ENCODE data around the gene BCAS1. TPM values are rescaled to one million over a fixed set of nuclear protein-coding genes. Genes with fewer than 3 reads are reported as not detected.
A peak's percentile ranks its signal among the peaks of the same experiment; 100 is the strongest.

Gene BCAS1
- total RNA-seq, 6 experiments from 2014 or later, result 0.07 to 0.43 (median 0.15) TPM; not detected in 2

GRCh38 chr20:53950578-53950977 is 119.8 kb downstream of the BCAS1 start:
- DNase-seq (no peak), ATAC-seq (no peak)
- Histone ChIP-seq H3K4me3 (no peak overlapping the region), H3K27ac (no peak overlapping the region), H3K36me3 (no peaks in the 10 kb centered on the region), H3K9me3 (no peaks in the 10 kb centered on the region), H3K27me3 (no peaks in the 10 kb centered on the region), H3K4me1 (no peaks in the 10 kb centered on the region)
- intact Hi-C loops (cut with DNase I), result no loop called here
- TF ChIP-seq CTCF (IDR thresholded peaks at IDR 0.05) (no peak), POLR2A (IDR thresholded peaks at IDR 0.05) (no peak)
- WGBS (ENCODE audit: insufficient coverage, low coverage, low lambda C conversion rate, missing lambda C conversion rate), result 65% methylated on average over 3 of the region's 3 CpGs

DNA sequence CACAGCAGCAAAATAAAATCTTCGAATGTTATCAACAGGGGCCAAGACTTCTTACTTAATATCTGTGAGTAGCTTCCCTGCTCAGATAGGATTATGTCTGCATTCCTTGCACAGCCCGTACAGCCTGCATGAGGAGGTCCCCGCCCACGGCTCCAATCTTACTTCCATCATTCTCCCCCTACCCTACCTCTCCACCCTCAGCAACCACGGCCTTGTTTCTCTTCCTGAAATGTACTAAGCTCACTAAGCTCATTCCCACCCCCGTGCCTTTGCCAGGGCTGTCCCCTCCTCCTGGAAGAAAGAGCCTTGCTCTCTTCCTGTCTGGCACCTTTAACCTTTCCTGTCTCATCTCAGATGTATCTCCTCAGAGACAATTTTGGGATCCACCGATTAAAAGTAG is 120.4 kb downstream of the BCAS1 start:
- Histone ChIP-seq H3K9me3 (no peaks in the 10 kb centered on the region), H3K27ac (no peak overlapping the region), H3K36me3 (no peaks in the 10 kb centered on the region), H3K4me3 (no peak overlapping the region), H3K27me3 (no peaks in the 10 kb centered on the region), H3K4me1 (no peaks in the 10 kb centered on the region)
- 53% methylated on average over 7 of the region's 7 CpGs for WGBS (ENCODE audit: insufficient coverage, low coverage, low lambda C conversion rate, missing lambda C conversion rate)
- DNase-seq (no peak), ATAC-seq (no peak)
- TF ChIP-seq CTCF (IDR thresholded peaks at IDR 0.05) (no peak), POLR2A (IDR thresholded peaks at IDR 0.05) (no peak)
- intact Hi-C loops (cut with DNase I), result no loop called here

GRCh38 chr20:53949319-53949839 is 121.0 kb downstream of the BCAS1 start:
- TF ChIP-seq POLR2A (IDR thresholded peaks at IDR 0.05) (no peak), CTCF (IDR thresholded peaks at IDR 0.05) (no peak)
- no peaks in the 10 kb centered on the region for H3K9me3 ChIP-seq
- H3K4me1 ChIP-seq, result no peaks in the 10 kb centered on the region
- 50% methylated on average over 3 of the region's 10 CpGs for WGBS (ENCODE audit: insufficient coverage, low coverage, low lambda C conversion rate, missing lambda C conversion rate)
- DNase-seq (no peak), ATAC-seq (peak; percentile 45 to 62 (median 52))
- intact Hi-C loops (cut with DNase I), result no loop called here
- H3K27ac ChIP-seq, result no peak overlapping the region
- H3K27me3 ChIP-seq, result no peaks in the 10 kb centered on the region
- no peaks in the 10 kb centered on the region for H3K36me3 ChIP-seq
- no peak overlapping the region for H3K4me3 ChIP-seq

DNA sequence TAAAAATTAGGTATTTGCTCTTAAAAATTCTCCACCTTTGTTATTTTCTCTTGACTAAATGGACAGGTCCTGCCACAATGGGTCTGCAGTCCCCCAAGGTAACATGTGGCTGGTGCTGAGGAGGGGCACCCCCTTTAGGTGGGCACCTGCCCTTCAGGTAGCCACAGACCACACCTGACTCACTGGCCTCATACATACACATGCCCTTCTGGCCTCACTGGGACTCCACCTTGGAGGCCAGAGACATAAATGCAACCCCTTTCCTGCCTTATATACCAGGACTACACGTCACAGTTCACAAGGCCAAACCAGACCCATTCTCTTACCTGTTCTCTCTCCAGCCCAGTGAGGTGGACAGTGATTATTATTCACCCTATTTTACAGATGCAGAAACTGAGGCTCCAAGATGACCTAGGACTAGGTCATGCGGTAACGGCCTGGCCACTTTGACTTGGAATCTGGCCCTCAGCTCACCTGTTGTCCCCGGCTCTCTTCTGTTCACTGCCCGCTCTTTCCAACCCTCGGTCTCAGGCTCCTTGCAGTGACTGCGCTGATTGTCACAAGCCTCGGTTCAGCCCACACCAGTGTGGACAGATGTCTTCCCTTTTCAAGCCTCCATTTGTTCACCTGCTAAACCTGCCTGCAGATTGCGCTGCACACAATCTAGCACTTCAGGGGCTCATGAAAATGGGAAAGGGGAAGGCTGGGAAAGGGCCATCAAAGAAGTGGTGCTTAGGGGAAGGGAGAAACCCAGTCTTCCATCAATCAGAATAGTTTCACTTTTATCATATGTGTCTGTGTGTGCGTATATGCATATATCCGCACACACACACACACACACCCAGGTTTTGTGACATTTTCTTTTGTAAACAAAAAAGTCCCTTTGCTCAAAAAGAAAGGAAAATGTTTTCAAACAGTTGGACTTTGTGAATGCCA is 121.7 kb downstream of the BCAS1 start:
- H3K27ac ChIP-seq, result no peak overlapping the region
- TF ChIP-seq POLR2A (IDR thresholded peaks at IDR 0.05) (no peak), CTCF (IDR thresholded peaks at IDR 0.05) (no peak)
- no peak for ATAC-seq

More for the DNA sequence above, 121.7 kb downstream of the BCAS1 start:
- Histone ChIP-seq H3K9me3 (no peaks in the 10 kb centered on the region), H3K27me3 (no peaks in the 10 kb centered on the region), H3K4me3 (no peak overlapping the region), H3K36me3 (no peaks in the 10 kb centered on the region), H3K4me1 (peaks cover 0 to 2% (median 0%) of the 10 kb centered on the region in 4 donors)
- intact Hi-C loops (cut with DNase I), result no loop called here
- 88% methylated on average over 7 of the region's 11 CpGs for WGBS (ENCODE audit: insufficient coverage, low coverage, low lambda C conversion rate, missing lambda C conversion rate)
- no peak for DNase-seq

All from right lobe of liver (tissue), 6 donors.